Measurements from ENCODE around the gene SEMA4G.

SEMA4G gene

GRCh38 chr10:101014230-101014884 is 45.1 kb downstream of the SEMA4G start:
- no peaks in the 10 kb centered on the region for H3K36me3 ChIP-seq (ENCODE audit: control insufficient read depth, insufficient read depth, low read length)
- H3K4me1 ChIP-seq (ENCODE audit: control insufficient read depth, insufficient read depth, low read length), result no peaks in the 10 kb centered on the region
- peaks cover 45% of the 10 kb centered on the region for H3K27me3 ChIP-seq (ENCODE audit: control insufficient read depth, insufficient read depth, low read length)
- H3K9ac ChIP-seq (ENCODE audit: low read depth, low read length), result no peak overlapping the region
- no peaks in the 10 kb centered on the region for H3K9me3 ChIP-seq (ENCODE audit: control insufficient read depth, insufficient read depth, low read length)
- no peak overlapping the region for H3K4me3 ChIP-seq (ENCODE audit: low read depth, low read length)

- H3K4me1 ChIP-seq (ENCODE audit: control insufficient read depth, insufficient read depth, low read length), result no peaks in the 10 kb centered on the region
These were observed 45.8 kb downstream of the SEMA4G start for GRCh38 chr10:101014966-101015581.

GRCh38 chr10:101015582-101015973 is 46.3 kb downstream of the SEMA4G start:
- no peak overlapping the region for H3K9ac ChIP-seq (ENCODE audit: low read depth, low read length)
- no peaks in the 10 kb centered on the region for H3K9me3 ChIP-seq (ENCODE audit: control insufficient read depth, insufficient read depth, low read length)
- H3K4me3 ChIP-seq (ENCODE audit: low read depth, low read length), result no peak overlapping the region
- no peaks in the 10 kb centered on the region for H3K4me1 ChIP-seq (ENCODE audit: control insufficient read depth, insufficient read depth, low read length)
- H3K36me3 ChIP-seq (ENCODE audit: control insufficient read depth, insufficient read depth, low read length), result no peaks in the 10 kb centered on the region
- peaks cover 53% of the 10 kb centered on the region for H3K27me3 ChIP-seq (ENCODE audit: control insufficient read depth, insufficient read depth, low read length)

More at GRCh38 chr10:101014966-101015581, 45.8 kb downstream of the SEMA4G start:
- Histone ChIP-seq H3K36me3 (ENCODE audit: control insufficient read depth, insufficient read depth, low read length) (no peaks in the 10 kb centered on the region), H3K9me3 (ENCODE audit: control insufficient read depth, insufficient read depth, low read length) (no peaks in the 10 kb centered on the region), H3K9ac (ENCODE audit: low read depth, low read length) (no peak overlapping the region), H3K4me3 (ENCODE audit: low read depth, low read length) (no peak overlapping the region), H3K27me3 (ENCODE audit: control insufficient read depth, insufficient read depth, low read length) (peaks cover 51% of the 10 kb centered on the region)

GRCh38 chr10:101016814-101017213 is 47.5 kb downstream of the SEMA4G start:
- Histone ChIP-seq H3K36me3 (ENCODE audit: control insufficient read depth, insufficient read depth, low read length) (peaks cover 2% of the 10 kb centered on the region), H3K4me3 (ENCODE audit: low read depth, low read length) (no peak overlapping the region), H3K9ac (ENCODE audit: low read depth, low read length) (no peak overlapping the region), H3K4me1 (ENCODE audit: control insufficient read depth, insufficient read depth, low read length) (no peaks in the 10 kb centered on the region), H3K27me3 (ENCODE audit: control insufficient read depth, insufficient read depth, low read length) (peaks cover 55% of the 10 kb centered on the region), H3K9me3 (ENCODE audit: control insufficient read depth, insufficient read depth, low read length) (no peaks in the 10 kb centered on the region)

- Histone ChIP-seq H3K27me3 (ENCODE audit: control insufficient read depth, insufficient read depth, low read length) (peaks cover 55% of the 10 kb centered on the region), H3K4me3 (ENCODE audit: low read depth, low read length) (peak overlapping the region; percentile 53), H3K4me1 (ENCODE audit: control insufficient read depth, insufficient read depth, low read length) (no peaks in the 10 kb centered on the region), H3K36me3 (ENCODE audit: control insufficient read depth, insufficient read depth, low read length) (peaks cover 2% of the 10 kb centered on the region), H3K9ac (ENCODE audit: low read depth, low read length) (no peak overlapping the region), H3K9me3 (ENCODE audit: control insufficient read depth, insufficient read depth, low read length) (no peaks in the 10 kb centered on the region)
These were observed 48.9 kb downstream of the SEMA4G start for GRCh38 chr10:101018118-101018599.

- Histone ChIP-seq H3K9ac (ENCODE audit: low read depth, low read length) (no peak overlapping the region), H3K4me3 (ENCODE audit: low read depth, low read length) (peak overlapping the region; percentile 53)
These were observed 49.5 kb downstream of the SEMA4G start for GRCh38 chr10:101018600-101019439.

More at GRCh38 chr10:101018600-101019439, 49.5 kb downstream of the SEMA4G start:
- peaks cover 55% of the 10 kb centered on the region for H3K27me3 ChIP-seq (ENCODE audit: control insufficient read depth, insufficient read depth, low read length)
- peaks cover 2% of the 10 kb centered on the region for H3K36me3 ChIP-seq (ENCODE audit: control insufficient read depth, insufficient read depth, low read length)
- no peaks in the 10 kb centered on the region for H3K9me3 ChIP-seq (ENCODE audit: control insufficient read depth, insufficient read depth, low read length)
- no peaks in the 10 kb centered on the region for H3K4me1 ChIP-seq (ENCODE audit: control insufficient read depth, insufficient read depth, low read length)
